Measurements from ENCODE around the gene GGTLC1.
"Not testable (repeated sequence)": the region's sequence is repeated elsewhere in the genome, so short reads cannot be mapped to it uniquely, and the experiment has no call there.

Gene GGTLC1

DNA sequence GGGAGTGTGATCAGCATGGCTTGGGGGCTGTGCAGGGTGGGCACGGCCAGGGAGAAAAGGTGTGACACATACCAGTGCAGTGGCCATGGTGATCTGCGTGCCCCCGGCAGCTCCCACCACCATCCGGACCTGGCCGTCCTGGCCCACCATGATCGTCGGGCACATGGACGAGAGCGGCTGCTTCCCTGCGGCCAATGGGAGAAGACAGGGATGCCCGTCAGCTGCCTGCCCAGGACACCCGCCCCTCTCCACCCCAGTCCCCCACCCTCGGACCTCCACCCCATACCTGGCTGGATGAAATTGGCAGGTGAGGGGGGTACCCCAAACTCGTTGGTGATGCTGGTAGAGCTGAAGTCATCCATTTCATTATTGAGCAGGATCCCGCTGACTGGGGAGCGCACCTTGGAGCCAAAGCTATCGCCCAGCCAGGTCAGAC, 2.8 kb downstream of the GGTLC1 start:
- not testable (repeated sequence) for H3K36me3 Mint-ChIP-seq (ENCODE audit: low read depth); H3K4me1 Mint-ChIP-seq (ENCODE audit: low read depth); DNase-seq (ENCODE audit: low spot score); H3K27me3 Mint-ChIP-seq (ENCODE audit: low read depth); H3K27ac Mint-ChIP-seq; H3K4me3 Mint-ChIP-seq; H3K9me3 Mint-ChIP-seq

DNA sequence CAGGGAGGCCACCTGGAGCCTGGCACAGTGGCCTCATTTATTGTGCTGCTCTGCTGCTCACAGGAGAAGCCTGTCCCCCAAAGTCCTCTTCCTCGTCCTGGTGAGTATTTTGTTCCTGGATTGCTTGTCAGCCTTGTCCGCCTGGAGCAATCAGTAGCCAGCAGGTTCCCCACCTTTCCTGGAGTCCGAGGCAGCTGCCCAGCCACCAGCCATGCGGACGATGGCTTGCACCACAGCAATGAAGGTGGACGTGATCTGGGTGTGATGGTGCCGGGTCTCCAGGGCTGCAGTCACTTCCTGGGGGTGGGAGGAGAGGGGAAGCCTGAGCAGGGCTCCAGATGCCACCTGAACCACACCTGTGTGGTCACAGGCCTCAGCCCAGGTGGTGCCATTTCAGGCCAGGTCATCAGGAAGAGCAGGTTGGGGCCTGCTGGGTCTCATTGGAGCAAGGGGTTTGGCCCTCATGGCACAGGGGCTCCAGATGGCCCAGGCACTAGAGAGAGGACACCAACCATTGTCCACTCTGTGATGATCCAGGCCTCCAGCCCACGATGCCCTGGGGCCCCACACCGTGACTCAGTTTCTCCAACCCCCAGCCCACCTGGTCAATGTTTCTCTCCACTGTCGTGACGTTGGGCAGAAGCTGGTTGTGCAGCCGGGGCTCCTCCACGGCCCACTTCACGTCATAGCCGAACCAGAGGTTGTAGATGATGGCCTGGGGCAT, 3.4 kb downstream of the GGTLC1 start:
- not testable (repeated sequence) for DNase-seq (ENCODE audit: low spot score); H3K27me3 Mint-ChIP-seq (ENCODE audit: low read depth); H3K4me3 Mint-ChIP-seq; H3K27ac Mint-ChIP-seq; H3K4me1 Mint-ChIP-seq (ENCODE audit: low read depth); H3K9me3 Mint-ChIP-seq; H3K36me3 Mint-ChIP-seq (ENCODE audit: low read depth)

DNA sequence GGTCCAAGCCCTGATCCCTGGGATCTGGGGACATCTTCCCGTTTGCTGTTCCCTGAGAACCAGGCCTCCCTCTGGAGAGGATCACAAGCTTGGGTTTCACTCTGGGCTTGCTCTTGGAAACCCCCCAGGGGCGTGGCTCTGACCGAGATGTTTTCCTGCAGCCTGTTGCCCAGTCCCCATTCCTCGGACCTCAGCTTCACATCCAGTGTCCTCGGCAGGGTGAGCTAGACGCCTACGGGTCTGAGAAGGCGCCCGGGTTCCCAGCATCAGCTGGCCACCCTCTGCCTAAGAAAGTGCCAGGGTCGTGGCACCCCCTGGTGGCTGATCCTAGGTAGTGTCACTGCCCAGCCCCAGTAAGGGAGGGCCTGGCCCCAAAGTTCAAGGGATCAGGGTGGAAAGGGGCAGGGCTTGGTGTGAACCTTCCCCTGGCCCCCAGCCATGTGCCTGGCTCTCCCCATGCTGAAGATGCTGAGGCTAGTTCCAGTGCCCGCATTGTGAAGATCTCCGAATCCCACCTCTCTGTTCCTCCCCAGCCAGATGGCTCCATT, 4.0 kb downstream of the GGTLC1 start:
- H3K4me3 Mint-ChIP-seq; H3K27ac Mint-ChIP-seq; H3K27me3 Mint-ChIP-seq (ENCODE audit: low read depth); H3K4me1 Mint-ChIP-seq (ENCODE audit: low read depth); H3K9me3 Mint-ChIP-seq; DNase-seq (ENCODE audit: low spot score); H3K36me3 Mint-ChIP-seq (ENCODE audit: low read depth): not testable (repeated sequence)

DNA sequence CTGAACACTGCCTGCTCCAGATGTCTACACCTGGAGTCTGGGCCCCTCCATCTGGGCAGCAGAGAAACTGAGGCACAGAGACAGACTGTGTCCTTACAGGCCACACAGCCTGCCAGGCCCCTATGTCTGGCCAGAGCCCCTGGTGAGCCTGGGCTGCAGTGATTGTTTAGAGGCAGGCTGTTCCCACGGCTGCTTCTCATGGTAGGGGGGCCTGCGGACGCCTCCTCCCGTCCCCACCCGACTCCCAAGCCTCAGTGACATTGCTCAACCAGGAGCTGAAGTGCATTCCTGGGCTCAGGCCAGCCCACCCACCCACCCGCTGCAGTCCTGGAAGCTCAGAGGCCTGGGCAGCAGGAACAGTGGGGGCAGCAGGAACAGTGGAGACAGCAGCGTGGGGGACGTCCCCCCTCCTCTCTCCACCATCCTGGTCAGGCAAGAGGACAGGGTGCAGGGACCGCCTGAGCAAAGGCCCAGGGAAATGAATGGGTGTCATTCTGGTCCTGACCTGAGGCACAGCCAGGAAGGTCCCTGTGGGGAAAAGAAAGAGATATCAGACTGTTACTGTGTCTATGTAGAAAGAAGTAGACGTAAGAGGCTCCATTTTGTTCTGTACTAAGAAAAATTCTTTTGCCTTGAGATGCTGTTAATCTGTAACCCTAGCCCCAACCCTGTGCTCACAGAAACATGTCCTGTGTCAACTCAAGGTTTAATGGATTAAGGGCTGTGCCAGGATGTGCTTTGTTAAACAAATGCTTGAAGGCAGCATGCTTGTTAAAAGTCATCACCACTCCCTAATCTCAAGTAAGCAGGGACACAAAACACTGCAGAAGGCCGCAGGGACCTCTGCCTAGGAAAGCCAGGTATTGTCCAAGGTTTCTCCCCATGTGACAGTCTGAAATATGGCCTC, 6.2 kb downstream of the GGTLC1 start:
- not testable (repeated sequence) for H3K27ac Mint-ChIP-seq; H3K27me3 Mint-ChIP-seq (ENCODE audit: low read depth); DNase-seq (ENCODE audit: low spot score); H3K4me3 Mint-ChIP-seq; H3K36me3 Mint-ChIP-seq (ENCODE audit: low read depth); H3K4me1 Mint-ChIP-seq (ENCODE audit: low read depth); H3K9me3 Mint-ChIP-seq

DNA sequence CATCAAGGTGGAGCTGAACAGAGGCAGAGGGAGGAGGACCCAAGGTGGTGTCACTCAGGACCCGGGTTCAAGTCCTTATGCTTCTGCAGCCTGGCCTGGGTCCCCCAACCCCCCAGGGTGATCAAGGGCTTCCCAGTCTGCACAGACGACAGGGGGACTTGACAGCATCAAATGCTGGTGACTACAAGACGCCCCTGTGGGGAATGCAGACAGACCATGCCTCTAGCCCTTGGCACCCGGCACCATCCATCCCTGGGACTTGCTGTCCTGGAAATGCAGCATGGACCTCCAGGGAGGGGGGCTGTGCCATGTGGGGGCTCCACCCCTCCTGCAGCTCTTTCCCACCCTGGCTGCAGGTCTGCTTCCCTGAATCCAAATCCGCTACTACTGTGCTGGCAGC, 7.1 kb downstream of the GGTLC1 start:
- not testable (repeated sequence) for H3K27ac Mint-ChIP-seq; H3K27me3 Mint-ChIP-seq (ENCODE audit: low read depth); DNase-seq (ENCODE audit: low spot score); H3K4me3 Mint-ChIP-seq; H3K4me1 Mint-ChIP-seq (ENCODE audit: low read depth); H3K9me3 Mint-ChIP-seq; H3K36me3 Mint-ChIP-seq (ENCODE audit: low read depth)

DNA sequence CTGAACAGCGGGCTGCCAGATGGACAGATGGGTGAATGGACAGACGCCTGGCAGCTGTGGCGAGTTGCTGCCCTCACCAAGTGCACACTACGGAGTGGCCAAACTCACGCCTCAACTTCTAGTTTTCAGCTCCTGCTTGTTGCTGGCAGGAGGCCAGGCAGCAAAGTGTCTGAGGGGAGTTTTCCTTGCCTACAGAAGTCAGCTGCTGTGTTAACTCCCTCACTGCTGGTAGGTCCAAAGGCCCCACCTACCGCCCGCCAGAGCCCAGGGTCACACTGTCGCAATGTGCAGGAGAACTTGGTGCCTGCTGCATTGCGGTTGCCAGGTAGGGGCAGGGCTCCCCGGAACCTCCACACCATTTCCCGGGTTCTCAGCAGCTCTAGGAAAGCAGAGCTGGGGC, 7.6 kb downstream of the GGTLC1 start:
- not testable (repeated sequence) for H3K36me3 Mint-ChIP-seq (ENCODE audit: low read depth); H3K9me3 Mint-ChIP-seq; H3K4me1 Mint-ChIP-seq (ENCODE audit: low read depth); H3K27me3 Mint-ChIP-seq (ENCODE audit: low read depth); H3K27ac Mint-ChIP-seq; DNase-seq (ENCODE audit: low spot score); H3K4me3 Mint-ChIP-seq

DNA sequence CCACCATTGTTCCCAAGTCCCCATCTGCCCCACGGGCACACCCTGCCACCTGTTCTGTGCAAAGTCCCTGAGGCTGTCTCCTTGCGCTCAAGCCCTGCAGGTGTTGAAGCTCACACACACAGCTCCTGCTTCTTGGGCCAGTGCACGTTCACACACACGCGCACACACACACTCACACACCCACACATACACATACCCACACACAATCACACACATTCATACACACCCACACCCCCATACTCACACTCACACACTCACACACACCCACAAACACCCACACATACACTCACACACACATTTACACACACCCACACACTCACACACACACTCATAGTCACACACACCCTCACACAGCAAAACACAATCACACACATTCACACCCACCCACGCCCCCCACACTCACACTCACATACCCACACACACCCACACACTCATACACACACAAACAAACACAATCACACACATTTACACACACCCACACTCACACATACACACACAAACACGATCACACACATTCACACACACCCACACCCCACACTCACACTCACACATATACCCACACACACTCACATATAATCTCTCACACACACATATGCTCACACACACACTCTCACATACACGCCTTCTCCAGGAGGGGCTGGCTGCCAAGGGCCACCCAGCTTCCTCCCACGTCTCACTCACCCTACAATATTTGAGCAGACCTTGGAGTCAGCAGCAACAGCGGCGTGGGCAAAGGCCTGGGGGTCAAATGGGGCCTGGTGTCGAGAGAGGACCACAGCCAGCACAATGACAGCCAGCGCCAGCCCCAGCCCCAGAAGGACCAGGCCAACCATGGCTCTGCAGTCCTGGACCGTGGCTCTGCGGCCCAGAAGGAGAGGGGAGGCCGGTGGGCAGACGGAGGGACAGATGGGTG, 8.4 kb downstream of the GGTLC1 start:
- not testable (repeated sequence) for DNase-seq (ENCODE audit: low spot score); H3K36me3 Mint-ChIP-seq (ENCODE audit: low read depth); H3K4me1 Mint-ChIP-seq (ENCODE audit: low read depth); H3K27me3 Mint-ChIP-seq (ENCODE audit: low read depth); H3K4me3 Mint-ChIP-seq; H3K9me3 Mint-ChIP-seq; H3K27ac Mint-ChIP-seq

DNA sequence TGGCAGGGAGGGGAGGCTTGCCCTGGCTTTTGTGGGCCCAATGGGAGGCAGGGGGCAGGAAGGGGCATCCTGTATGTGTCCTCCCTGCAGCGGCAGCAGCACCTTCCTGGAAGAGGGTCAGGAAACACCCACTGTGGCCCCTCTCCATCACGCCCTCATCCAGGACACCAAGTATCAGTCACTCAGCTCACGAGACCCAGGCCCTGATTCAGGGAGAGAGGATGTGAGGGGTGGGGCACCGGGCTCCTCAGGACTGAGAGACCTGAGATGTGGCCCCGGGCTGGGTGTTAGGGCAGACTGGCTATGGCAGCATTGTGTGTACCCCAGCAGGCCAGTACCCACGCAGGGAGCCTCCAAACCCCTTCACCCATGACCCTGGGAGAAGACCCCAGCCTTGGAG, 9.2 kb downstream of the GGTLC1 start:
- not testable (repeated sequence) for H3K27me3 Mint-ChIP-seq (ENCODE audit: low read depth); H3K4me1 Mint-ChIP-seq (ENCODE audit: low read depth); H3K4me3 Mint-ChIP-seq

DNA sequence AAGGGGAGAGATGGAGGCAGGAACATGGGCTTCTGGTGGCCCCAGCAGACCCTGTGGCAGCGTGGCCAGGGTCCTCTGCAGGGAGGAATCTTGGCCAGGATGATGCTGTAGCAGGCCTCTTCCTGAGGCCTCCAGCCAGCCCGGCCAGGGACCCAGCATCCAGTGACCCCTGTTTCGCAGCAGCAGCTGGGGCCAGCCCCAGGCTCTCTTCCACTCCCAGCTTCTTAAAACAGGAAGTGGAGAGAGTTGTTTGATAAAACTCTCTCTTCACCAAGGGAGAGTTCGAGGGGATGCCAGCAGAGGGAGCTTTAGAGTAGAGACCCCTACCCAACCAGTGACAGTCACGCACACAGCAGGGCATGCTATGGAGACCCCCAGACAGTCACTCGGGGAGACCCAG, 10.1 kb downstream of the GGTLC1 start:
- H3K4me1 Mint-ChIP-seq (ENCODE audit: low read depth); H3K27me3 Mint-ChIP-seq (ENCODE audit: low read depth); DNase-seq (ENCODE audit: low spot score); H3K27ac Mint-ChIP-seq; H3K9me3 Mint-ChIP-seq; H3K36me3 Mint-ChIP-seq (ENCODE audit: low read depth); H3K4me3 Mint-ChIP-seq: not testable (repeated sequence)

More for the DNA sequence above, 9.2 kb downstream of the GGTLC1 start:
- H3K27ac Mint-ChIP-seq; DNase-seq (ENCODE audit: low spot score); H3K9me3 Mint-ChIP-seq; H3K36me3 Mint-ChIP-seq (ENCODE audit: low read depth): not testable (repeated sequence)

DNA sequence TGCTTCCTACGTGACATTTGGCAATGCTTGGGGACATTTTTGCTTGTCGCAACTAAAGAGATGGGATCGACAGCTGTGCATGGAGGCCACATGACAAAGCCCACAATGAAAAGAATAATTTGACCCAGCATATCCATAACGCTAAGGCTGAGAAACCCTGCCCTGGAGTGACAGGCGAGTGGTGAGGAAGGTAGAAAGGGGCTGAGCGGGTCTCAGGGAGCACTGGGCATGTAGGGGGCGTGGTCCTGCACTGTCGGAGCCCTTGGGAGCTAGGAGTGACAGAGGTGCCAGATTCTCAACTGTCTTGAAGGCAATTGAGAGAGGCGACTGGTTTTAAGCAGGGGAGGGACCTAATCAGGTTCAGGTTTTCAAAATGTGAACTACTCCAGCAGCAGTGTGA, 13.6 kb downstream of the GGTLC1 start:
- Mint-ChIP-seq H3K4me1 (ENCODE audit: low read depth) (no peaks in the 10 kb centered on the region), H3K4me3 (no peak overlapping the region), H3K36me3 (ENCODE audit: low read depth) (no peaks in the 10 kb centered on the region), H3K27ac (no peak overlapping the region), H3K9me3 (no peaks in the 10 kb centered on the region), H3K27me3 (ENCODE audit: low read depth) (no peaks in the 10 kb centered on the region)
- no peak for DNase-seq (ENCODE audit: low spot score)

DNA sequence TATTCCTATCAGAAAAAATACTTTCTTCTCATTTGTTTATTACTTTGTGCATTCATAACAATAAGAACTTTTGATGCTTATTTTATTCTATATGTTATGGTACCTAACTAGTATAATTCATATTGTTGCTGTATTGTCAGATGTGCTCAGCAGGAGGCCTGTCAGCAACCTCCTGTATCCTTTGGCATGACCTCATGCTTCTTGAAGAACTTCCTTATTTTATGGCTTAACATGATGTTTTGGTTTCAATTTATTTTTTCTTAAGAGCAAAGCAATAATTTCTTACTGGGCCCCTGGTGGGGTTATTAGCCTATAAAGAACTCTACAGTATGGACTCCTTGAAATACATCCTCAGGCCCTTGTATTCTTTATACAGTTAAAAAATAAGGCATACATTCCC, 17.3 kb downstream of the GGTLC1 start:
- no peaks in the 10 kb centered on the region for H3K4me1 Mint-ChIP-seq (ENCODE audit: low read depth)
- H3K9me3 Mint-ChIP-seq: no peaks in the 10 kb centered on the region
- no peaks in the 10 kb centered on the region for H3K36me3 Mint-ChIP-seq (ENCODE audit: low read depth)
- no peak for DNase-seq (ENCODE audit: low spot score)
- H3K4me3 Mint-ChIP-seq: no peak overlapping the region
- peaks cover 2% of the 10 kb centered on the region for H3K27me3 Mint-ChIP-seq (ENCODE audit: low read depth)
- no peak overlapping the region for H3K27ac Mint-ChIP-seq

DNA sequence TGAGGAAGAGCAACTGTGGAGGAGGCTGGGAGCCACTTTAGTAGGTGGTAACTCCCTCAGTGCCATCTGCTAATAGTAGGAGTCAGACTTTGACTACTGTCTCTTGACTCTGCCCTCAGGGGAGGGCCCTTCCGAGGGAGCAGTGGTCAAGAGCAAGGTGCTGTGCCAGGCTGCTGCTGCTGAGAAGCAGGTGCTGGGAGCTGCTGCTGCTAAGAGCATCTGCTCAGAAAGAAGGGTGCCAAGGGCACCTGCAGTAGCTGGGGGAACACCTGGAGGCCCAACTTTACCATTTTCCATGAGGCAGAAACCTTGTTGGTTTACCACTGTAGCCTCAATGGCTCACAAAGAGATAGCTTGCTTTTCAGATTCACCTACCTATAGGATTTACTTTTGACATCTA, 18.5 kb downstream of the GGTLC1 start:
- no peak overlapping the region for H3K4me3 Mint-ChIP-seq
- peaks cover 2% of the 10 kb centered on the region for H3K27me3 Mint-ChIP-seq (ENCODE audit: low read depth)
- H3K4me1 Mint-ChIP-seq (ENCODE audit: low read depth): no peaks in the 10 kb centered on the region
- no peaks in the 10 kb centered on the region for H3K36me3 Mint-ChIP-seq (ENCODE audit: low read depth)
- no peak for DNase-seq (ENCODE audit: low spot score)
- peaks cover 6% of the 10 kb centered on the region for H3K9me3 Mint-ChIP-seq
- no peak overlapping the region for H3K27ac Mint-ChIP-seq

DNA sequence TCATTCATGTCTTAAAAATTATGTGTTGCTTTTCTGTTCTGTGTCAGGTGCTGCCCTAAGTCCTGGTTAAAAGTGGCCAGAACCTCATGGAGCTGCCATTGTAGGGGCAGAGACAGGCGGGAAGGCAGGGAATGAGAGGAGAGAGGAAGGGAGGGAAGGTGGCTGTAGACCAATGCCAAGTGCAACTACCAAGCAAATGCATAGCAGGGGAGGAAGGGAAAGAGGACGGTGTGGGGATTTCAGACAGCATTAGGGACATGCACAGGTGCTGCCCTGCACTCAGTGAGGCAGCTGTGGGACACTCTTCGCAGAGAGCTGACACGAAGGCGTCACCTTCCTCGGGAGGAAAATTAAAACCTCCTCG, 21.0 kb downstream of the GGTLC1 start:
- H3K4me1 Mint-ChIP-seq (ENCODE audit: low read depth): no peaks in the 10 kb centered on the region
- peaks cover 15% of the 10 kb centered on the region for H3K9me3 Mint-ChIP-seq
- H3K27ac Mint-ChIP-seq: no peak overlapping the region
- H3K36me3 Mint-ChIP-seq (ENCODE audit: low read depth): no peaks in the 10 kb centered on the region
- DNase-seq (ENCODE audit: low spot score): no peak
- H3K4me3 Mint-ChIP-seq: no peak overlapping the region
- peaks cover 2% of the 10 kb centered on the region for H3K27me3 Mint-ChIP-seq (ENCODE audit: low read depth)
